GM23248 (cell line): ENCODE measurements around the gene ACOT11.

Experiments used
- EZH2 ChIP-seq: fragments of 200-600 bp; sonication (generic); IDR thresholded peaks from 2 replicates; pipeline ENCODE4 v1.6.1; 2018; ENCODE audit warnings: antibody characterized with exemption, mild to moderate bottlenecking; ENCODE audit not compliant: insufficient read depth, poor library complexity, severe bottlenecking
- EZH2phosphoT487 ChIP-seq: fragments of 200-600 bp; sonication (generic); IDR thresholded peaks from 2 replicates; pipeline ENCODE4 v1.6.1; 2018; ENCODE audit warnings: antibody characterized with exemption, moderate library complexity, mild to moderate bottlenecking, low read depth; ENCODE audit not compliant: insufficient read depth

- TF ChIP-seq EZH2phosphoT487: no peak
- TF ChIP-seq EZH2: no peak
These were observed 56.0 kb downstream of the ACOT11 start for GRCh38 chr1:54604051-54604450.
